NCI-H1694 (cell line): ENCODE results near the gene STXBP6.
"Not testable (repeated sequence)": the region's sequence is repeated elsewhere in the genome, so short reads cannot be mapped to it uniquely, and the experiment has no call there.

Experiments
- DNase-seq: peaks from one replicate; lab custom pipeline; 2025; lab: John Stamatoyannopoulos, UW

Gene STXBP6

GRCh38 chr14:24954700-24955037 lies 95.3 kb downstream of the STXBP6 start:
- no peak for DNase-seq

GRCh38 chr14:24954037-24954699 lies 95.8 kb downstream of the STXBP6 start:
- no peak for DNase-seq

- DNase-seq, result no peak
Measured at GRCh38 chr14:24952851-24953666, 96.9 kb downstream of the STXBP6 start.

- DNase-seq, result no peak
Measured at GRCh38 chr14:24948261-24948847, 101.6 kb downstream of the STXBP6 start.

GRCh38 chr14:24947131-24947530 lies 102.8 kb downstream of the STXBP6 start:
- no peak for DNase-seq

- DNase-seq, result no peak
Measured at GRCh38 chr14:24944800-24945199, 105.1 kb downstream of the STXBP6 start.

GRCh38 chr14:24943024-24943423 lies 106.9 kb downstream of the STXBP6 start:
- no peak for DNase-seq

- no peak for DNase-seq
Measured at GRCh38 chr14:24941719-24942118, 108.2 kb downstream of the STXBP6 start.

- no peak for DNase-seq
Measured at GRCh38 chr14:24940213-24940783, 109.6 kb downstream of the STXBP6 start.

GRCh38 chr14:24938593-24938992 lies 111.4 kb downstream of the STXBP6 start:
- DNase-seq, result no peak

- no peak for DNase-seq
Measured at GRCh38 chr14:24937300-24937699, 112.6 kb downstream of the STXBP6 start.

GRCh38 chr14:24936773-24937172 lies 113.2 kb downstream of the STXBP6 start:
- DNase-seq, result not testable (repeated sequence)

- no peak for DNase-seq
Measured at GRCh38 chr14:24935796-24936195, 114.2 kb downstream of the STXBP6 start.

GRCh38 chr14:24928386-24928900 lies 121.5 kb downstream of the STXBP6 start:
- no peak for DNase-seq

- DNase-seq, result no peak
Measured at GRCh38 chr14:24927809-24928208, 122.1 kb downstream of the STXBP6 start.

- no peak for DNase-seq
Measured at GRCh38 chr14:24925771-24926374, 124.1 kb downstream of the STXBP6 start.

GRCh38 chr14:24924544-24924943 lies 125.4 kb downstream of the STXBP6 start:
- no peak for DNase-seq

- DNase-seq, result no peak
Measured at GRCh38 chr14:24921903-24922302, 128.0 kb downstream of the STXBP6 start.

- DNase-seq, result no peak
Measured at GRCh38 chr14:24920265-24921075, 129.5 kb downstream of the STXBP6 start.

GRCh38 chr14:24918822-24919221 lies 131.1 kb downstream of the STXBP6 start:
- no peak for DNase-seq

GRCh38 chr14:24915958-24916595 lies 133.9 kb downstream of the STXBP6 start:
- no peak for DNase-seq
